Measurements from ENCODE around the gene PPP2R3B. TPM values are rescaled to one million over a fixed set of nuclear protein-coding genes. Genes with fewer than 3 reads are reported as not detected.

Gene PPP2R3B
- total and polyA plus RNA-seq, 2 of the 4 experiments (the other 2 are of a cell fraction), result 13.2 to 13.3 TPM

GRCh38 chrX:353566-354535 lies 32.9 kb downstream of the PPP2R3B start:
- Histone ChIP-seq H3K9me3 (ENCODE audit: control insufficient read depth, insufficient read depth, low read length) (no peaks in the 10 kb centered on the region; the same call in 1 of the 2 replicates), H4K20me1 (ENCODE audit: insufficient read depth, low read length) (no peaks in the 10 kb centered on the region; the same call in 1 of the 2 replicates), H3K4ac (ENCODE audit: low read depth, low read length) (no peak overlapping the region), H3K79me1 (ENCODE audit: low read depth in 1 of 2, low read length in 2 of 2) (peaks cover 0 to 5% of the 10 kb centered on the region in 2 experiments; a peak in 1 of 4 replicates), H3K56ac (ENCODE audit: extremely low read depth, insufficient read depth, low read length) (no peak overlapping the region), H2BK20ac (ENCODE audit: low read depth, low read length) (no peak overlapping the region), H2AK5ac (ENCODE audit: low read depth, low read length) (no peak overlapping the region), H2AK9ac (replicated peaks; ENCODE audit: low read depth, low read length, poor library complexity) (no peak overlapping the region), H4K8ac (ENCODE audit: low read depth in 2 of 2, low read length in 2 of 2) (no peak overlapping the region), H3K4me2 (ENCODE audit: low read depth, low read length) (no peak overlapping the region), H3K9ac (ENCODE audit: low read depth, low read length) (no peak overlapping the region), H3K4me1 (ENCODE audit: control insufficient read depth, insufficient read depth, low read length) (no peaks in the 10 kb centered on the region; the same call in 1 of the 2 replicates), H3K23ac (ENCODE audit: low read depth, low read length) (no peak overlapping the region), H2BK5ac (ENCODE audit: low read depth, low read length, poor library complexity, severe bottlenecking) (no peak overlapping the region), H3K27ac (ENCODE audit: insufficient read depth, low read length) (no peak overlapping the region), H4K5ac (ENCODE audit: low read depth, low read length) (no peak overlapping the region), H3K4me3 (ENCODE audit: insufficient read depth, low read depth, low read length) (no peak overlapping the region), H3K9me1 (ENCODE audit: insufficient read depth, low read length) (no peaks in the 10 kb centered on the region), H2BK120ac (ENCODE audit: low read depth, low read length) (no peak overlapping the region), H2AFZ (replicated peaks; ENCODE audit: low read length, poor library complexity) (no peak overlapping the region), H2BK15ac (ENCODE audit: low read depth, low read length) (no peak overlapping the region), H3K14ac (replicated peaks; ENCODE audit: low read depth, low read length) (no peak overlapping the region), H3K36me3 (ENCODE audit: control insufficient read depth, insufficient read depth, low read length) (peaks cover 6% of the 10 kb centered on the region; the same call in 1 of the 2 replicates), H3K27me3 (ENCODE audit: control insufficient read depth, insufficient read depth, low read length) (no peaks in the 10 kb centered on the region), H4K91ac (ENCODE audit: insufficient read depth, low read depth, low read length) (no peak overlapping the region), H3K18ac (ENCODE audit: low read depth, low read length) (no peak overlapping the region)
- POLR2A ChIA-PET (ENCODE audit: unreplicated experiment), result no interaction called here
- CTCF ChIA-PET, result no interaction called here
- TF ChIP-seq CHD1 (IDR thresholded peaks at IDR 0.05; ENCODE audit: low read depth, low read length), result no peak
- TF ChIP-seq NFE2L2 (IDR thresholded peaks at IDR 0.05; ENCODE audit: low read depth, low read length), result no peak
- TF ChIP-seq CTCF (conservative IDR thresholded peaks at IDR 0.05; ENCODE audit: low read depth, low read length), result no peak
- in situ Hi-C loops (cut with MboI; ENCODE audit: low sequenced_read_pairs) (no loop called here), dilution Hi-C loops (cut with HindIII; ENCODE audit: low sequenced_read_pairs, unreplicated experiment) (no loop called here), intact Hi-C loops (cut with micrococcal nuclease) (no loop called here)
- no peak for ATAC-seq (ENCODE audit: low read depth)
- no peak for DNase-seq
- no TSS peak for BruUV-seq (replicated peaks)
- 86% methylated on average over 5 of the region's 39 CpGs; no CpG with 5 or more reads in 1 of the 2 experiments for WGBS, 2 experiments (ENCODE audit: extremely low coverage in 2 of 2, insufficient read length in 1 of 2)
